CD4-positive, alpha-beta T cell treated with Interleukin-17A for 4 hours (primary cell): Measurements from ENCODE around the gene TUBAL3.
"Not testable (repeated sequence)": the region's sequence is repeated elsewhere in the genome, so short reads cannot be mapped to it uniquely, and the experiment has no call there.

Experiments used
- DNase-seq: peaks from one replicate; pipeline ENCODE4 v3.0.0-alpha.2; 2020; ENCODE audit warnings: mixed read lengths

TUBAL3 gene

DNA sequence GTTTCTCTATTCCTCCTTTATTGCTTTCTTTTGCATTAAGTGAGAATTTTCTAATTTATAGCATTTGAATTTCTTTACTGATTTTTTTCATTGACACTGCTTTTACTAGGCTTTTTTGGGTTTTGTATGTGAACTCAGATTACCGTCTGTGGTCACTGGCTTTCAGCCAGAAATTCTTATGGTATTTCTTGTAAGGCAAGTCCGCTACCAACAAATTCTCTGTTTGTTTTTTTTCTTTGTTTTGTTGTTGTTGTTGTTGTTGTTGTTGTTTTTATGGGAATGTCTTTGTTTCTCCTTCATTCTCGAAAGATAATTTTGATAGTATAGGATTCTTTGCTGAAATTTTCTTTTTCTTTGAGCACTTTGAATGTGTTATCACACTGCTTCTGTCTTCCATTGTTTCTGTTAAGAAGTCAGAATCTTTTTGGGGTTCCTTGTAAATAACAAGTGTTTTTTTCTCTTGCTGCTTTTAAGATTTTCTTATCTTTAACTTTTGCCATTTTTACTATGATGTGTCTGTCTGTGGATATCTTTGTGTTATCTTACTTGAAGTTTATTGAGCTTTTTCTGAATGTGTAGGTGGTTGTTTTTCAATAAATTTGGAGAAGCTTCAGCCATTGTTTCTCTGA is 15.0 kb upstream of the TUBAL3 start:
- no peak for DNase-seq

DNA sequence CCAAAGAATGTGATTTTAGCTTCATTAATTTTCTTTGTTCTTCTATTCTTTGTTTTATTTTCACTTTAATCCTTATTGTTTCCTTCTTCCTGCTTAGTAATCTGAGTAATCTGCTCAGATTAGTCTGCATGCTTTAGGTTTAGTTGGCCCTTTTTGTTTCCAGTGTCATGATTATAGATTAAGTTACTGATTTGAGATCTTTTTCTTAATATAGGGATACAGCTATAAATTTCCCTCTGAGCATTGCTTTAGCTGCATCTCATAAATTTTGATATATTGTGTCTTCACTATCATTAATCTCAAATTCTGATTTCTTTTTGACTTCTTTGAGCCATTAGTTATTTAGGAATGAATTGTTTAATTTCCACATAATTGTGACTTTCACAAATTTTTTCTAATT is 14.0 kb upstream of the TUBAL3 start:
- DNase-seq, result no peak

DNA sequence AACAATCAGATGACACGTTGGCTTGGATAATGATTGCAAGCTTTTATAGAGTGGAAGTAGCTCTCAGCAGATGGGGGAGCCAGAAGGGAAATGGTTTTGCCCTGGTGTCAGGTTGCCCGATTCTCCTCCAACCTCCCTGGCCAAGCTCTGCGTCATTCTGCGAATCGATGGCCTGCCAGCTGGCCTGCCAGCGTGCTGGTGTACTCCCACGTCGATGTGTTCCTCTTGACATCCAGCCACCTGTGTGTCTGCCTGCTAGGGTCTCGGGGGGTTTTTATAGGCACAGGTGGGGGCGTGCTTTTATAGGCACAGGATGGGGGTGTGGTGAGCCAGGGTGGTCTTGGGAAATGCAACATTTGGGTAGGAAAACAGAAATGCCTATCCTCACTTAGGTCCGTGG is 12.4 kb upstream of the TUBAL3 start:
- DNase-seq, result no peak

DNA sequence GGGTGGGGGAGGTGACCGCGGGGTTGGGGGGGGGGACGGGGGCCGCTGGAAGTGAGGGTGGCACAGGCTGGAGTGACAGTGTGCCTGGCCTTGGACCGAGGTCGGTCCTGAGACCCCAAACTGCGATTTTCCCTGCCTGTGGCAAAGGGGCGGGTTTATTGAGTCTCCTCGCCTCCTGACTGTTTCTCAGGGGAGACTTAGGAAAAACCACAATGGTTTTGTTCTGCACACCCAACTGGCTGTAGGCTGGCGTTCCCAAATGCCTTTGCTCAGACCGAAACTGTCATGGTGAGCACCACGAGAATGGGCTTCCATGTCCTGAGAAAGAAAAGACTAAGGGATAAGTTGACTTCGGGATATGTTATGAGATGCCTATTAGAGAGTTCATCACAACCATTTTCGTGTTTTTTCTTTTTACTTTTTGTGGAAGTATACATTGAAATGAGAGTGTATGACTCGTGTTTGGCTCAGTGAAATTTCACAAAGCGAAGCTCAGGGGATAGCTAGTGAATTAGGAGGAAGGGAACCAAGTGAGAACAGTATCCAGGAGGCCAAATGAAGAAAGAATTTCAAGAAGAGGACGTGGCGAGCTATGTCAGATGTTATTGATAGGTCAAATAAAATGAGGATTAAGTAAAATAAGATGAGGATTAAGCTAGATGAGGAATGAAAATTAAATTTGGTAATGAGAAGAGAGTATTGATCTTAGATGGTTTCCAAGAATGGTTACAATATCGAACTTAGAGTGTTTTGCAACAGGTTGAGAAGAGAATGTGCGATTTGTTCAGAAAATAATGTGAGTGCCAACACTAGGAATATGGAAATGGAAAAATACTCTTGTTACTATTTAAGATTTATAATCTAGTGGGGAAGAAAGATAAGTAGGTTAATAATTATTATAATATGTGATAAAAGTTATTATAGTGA is 8.6 kb upstream of the TUBAL3 start:
- DNase-seq, result no peak

DNA sequence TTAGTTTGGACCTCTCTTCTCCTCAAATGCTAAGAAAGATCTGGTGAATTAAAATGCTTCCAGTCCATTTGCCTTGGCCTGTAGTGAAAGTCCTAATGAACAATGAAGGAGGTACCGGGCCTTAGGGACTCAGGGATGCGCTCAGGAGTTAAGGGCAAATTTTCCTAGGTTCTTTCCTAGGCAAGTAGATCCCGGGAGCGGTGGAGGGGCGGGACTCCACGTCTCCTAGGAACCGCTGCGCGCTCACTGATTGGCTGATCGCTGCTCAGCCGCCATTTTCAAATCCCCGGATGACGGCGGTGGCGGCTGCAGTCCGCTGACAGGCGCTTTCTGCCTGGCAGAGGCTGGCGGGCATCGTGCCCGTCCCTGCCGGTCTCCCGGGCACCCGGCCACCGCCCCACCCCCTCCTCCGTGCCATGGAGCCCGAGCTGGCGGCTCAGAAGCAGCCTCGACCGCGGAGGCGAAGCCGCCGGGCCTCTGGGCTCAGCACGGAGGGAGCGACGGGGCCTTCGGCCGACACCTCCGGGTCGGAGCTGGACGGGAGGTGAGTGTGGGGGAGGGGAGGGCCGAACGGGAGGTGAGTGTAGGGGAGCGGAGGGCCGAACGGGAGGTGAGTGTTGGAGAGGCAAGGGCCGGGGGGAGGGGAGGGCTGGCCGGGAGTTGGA is 7.8 kb upstream of the TUBAL3 start, which contains the start of gene NET1:
Gene NET1 (plus strand): TSS at position 281 of the 665 bp plus-strand sequence. CDS start 136 bp downstream, at position 417.
- DNase-seq, result peak; percentile 69

DNA sequence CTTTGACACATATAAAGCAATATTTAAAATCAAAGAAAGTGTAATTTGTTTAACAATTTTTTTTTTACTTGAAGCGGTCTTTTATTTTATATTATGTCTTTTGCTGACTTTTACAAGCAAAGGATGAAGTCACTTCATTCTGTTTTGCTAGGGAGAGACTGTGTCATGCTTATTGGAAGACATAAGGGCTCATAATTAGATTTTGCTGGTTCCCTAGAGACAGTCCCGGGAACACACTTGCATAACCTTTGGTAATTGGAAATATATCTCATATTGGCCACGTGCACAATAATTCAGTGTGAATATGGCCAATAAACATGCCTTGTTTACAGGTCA is 7.3 kb upstream of the TUBAL3 start:
- no peak for DNase-seq

DNA sequence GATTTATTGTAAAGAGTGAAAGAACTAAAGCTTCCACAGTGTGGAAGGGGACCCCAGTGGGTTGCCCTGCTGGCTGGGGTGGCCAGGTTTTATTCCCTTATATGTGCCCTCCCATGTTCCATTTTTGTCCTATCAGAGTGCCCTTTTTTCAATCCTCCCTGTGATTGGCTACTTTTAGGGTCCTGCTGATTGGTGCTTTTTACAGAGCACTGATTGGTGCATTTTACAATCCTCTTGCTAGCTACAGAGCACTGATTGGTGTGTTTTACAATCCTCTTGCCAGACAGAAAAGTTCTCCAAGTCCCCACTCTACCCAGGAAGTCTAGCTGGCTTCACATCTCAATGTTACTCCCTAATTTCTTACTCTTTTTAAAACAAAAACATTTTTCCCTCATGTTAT is 6.2 kb upstream of the TUBAL3 start:
- not testable (repeated sequence) for DNase-seq

DNA sequence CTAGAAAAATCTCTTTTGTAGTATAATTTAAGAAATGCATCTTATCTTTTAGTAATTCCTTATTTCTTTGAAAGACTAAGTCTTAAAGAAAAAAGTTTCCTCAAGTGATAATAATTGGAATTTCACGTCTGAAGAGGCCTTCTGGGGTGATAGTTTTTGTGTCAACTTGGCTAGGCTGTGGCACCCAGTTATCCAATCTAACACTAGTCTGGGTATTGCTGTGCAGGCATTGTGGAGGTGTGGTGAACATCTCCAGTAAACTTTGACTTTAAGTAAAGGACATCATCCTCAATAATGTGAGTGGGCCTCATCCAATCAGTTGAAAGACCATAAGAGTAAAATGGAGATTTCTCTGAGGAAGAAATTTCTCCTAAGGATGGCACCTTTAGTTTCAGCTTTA is 2.3 kb upstream of the TUBAL3 start:
- no peak for DNase-seq

DNA sequence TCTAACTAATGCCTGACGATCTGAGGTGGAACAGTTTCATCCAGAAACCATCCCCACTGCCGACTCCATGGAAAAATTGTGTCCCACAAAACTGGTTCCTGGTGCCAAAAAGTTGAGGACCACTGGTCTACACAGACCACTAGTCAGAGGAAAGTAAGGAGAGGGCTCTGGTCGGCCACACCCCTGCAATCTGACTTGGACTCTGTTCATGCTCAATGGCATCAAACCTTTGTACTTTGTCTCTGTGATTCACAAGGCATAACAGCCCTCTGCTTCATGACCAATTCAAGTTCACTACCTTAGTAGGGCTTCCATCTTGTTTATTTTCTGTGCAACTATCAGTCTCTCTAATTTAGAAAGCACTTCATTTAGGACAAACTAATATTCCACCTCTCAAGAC is 1.8 kb downstream of the TUBAL3 start:
- no peak for DNase-seq

DNA sequence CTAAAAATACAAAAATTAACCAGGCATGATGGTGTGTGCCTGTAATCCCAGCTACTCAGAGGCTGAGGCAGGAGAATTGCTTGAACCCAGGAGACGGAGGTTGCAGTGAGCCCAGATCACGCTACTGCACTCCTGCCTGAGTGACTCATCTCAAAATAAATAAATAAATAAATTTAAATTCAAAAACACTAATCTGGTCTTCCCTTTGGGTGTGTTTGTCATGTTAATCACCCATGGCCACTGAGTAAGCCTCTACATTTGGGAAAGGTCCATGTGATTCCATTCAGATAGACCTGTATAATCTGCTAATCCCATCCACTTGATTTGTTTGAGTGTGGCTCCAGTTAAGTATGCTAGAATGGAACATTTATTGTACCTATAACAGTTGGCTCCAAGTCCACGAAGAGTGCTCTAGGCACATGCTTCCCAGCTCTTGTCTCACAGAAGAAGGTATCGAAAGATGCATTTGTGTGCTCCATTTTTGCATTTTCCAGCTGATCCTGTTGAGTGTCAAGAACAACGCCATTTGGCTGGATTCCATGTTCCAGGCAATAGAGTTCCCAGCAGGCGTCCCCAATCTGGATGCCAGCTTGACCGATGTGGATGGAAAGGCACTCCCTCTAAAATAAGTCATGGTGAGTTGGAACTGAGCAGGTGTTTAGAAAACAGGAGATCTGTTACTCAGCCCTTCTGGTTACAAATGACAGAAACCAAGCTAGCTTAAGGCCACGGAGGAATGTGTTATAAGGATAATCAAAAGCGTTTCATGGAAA is 4.0 kb downstream of the TUBAL3 start:
- DNase-seq, result no peak

DNA sequence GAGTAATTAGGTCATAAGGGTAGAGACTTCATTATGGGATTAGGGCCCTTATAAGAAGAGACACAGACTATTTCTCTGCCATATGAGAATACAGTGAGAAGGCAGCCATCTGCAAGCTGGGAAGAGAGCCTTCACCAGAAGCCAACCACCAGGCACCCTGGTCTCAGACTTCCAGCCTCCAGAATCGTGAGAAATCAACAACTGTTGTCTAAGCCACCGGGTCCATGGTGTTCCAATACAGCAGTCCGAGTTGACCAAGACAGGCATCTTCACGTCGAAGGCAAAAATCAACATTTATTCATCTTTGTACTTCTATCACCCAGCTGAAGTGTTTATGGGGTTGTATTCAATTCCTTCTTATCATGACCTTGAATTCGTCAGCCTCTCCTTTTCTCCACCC is 5.3 kb downstream of the TUBAL3 start:
- no peak for DNase-seq

DNA sequence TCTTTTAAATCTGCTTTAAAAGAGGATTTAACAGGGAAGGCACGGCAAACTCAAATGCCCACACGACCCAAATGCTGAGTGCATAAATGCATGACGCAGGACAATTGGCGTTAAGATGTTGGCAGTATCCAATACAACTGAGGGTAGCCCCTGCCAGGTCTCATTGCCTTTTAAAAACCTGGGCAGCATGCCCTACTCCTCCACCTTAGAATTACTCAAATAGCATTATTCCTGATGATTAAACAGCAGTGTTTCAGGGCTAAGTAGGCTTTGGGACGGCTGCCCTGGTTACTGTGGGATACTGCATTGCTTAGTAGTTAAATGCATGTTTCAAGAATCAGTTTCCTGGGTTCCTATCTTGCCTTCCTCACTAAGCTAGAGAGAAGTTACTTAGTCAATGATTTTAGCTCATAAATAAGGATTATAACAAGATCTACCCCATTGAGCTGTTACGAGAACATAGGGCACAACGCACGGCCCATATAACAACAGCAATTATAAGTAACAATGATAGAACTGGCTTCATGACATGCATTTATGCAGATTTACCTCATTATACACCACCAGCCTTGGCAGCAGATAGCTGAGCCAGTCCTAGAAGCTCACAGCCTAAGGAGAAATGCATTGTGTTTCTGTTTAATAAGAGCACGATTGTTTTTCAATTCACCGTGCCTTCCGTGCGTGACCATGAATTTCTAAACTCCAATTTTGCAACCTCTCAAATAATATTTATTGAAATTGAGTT is 7.9 kb downstream of the TUBAL3 start:
- no peak for DNase-seq

DNA sequence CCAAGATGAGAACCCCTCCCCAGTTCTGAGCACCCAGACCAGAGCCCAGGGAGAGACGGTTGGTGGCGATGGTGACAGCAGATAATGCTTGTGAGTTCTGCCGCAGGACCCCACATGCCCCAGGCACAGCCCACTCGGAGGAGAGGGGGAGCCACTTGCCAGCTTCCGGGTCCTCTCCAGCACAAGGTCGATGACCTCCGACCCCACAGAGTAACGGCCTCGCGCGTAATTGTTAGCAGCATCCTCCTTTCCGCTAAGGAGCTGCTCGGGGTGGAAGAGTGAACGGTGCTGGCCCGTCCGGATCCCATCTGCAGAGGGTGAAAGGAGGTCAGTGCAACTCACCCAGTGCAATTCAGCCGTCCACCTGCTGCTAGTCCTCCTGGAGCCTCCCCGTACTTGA is 9.5 kb downstream of the TUBAL3 start:
- DNase-seq, result no peak

DNA sequence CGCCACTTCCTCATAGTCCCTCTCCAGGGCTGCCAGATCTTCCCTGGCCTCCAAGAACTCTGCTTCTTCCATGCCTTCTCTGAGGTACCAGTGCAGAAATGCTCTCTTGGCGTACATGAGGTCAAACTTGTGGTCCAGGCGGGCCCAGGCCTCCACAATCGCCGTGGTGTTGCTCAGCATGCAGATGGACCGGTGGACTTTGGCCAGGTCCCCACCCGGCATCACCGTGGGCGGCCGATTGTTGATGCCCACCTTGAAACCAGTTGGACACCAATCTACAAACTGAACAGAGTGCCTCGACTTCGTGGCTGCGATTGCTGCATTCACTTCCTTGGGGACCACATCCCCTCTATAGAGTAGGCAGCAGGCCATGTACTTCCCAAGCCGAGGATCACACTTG is 11.1 kb downstream of the TUBAL3 start:
- DNase-seq, result no peak

DNA sequence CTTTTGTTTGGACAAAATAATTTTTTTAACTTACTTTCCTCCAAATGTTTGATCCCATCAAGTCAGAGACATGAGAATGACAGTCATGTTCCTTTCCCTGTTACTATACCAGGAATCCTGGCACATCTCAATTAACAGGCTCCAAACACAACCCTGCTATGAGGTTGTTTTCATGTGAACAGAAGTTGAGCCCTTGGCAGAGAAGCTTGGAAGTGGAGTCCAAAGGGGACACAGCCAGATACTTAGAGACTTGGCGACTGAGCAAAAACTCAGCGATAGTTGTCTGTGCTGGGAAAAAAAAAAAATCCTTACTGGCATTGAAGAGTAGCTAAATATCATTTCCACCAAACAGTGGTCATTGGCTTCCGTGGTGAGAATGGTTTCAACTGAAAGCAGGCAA is 12.8 kb downstream of the TUBAL3 start:
- DNase-seq, result no peak

DNA sequence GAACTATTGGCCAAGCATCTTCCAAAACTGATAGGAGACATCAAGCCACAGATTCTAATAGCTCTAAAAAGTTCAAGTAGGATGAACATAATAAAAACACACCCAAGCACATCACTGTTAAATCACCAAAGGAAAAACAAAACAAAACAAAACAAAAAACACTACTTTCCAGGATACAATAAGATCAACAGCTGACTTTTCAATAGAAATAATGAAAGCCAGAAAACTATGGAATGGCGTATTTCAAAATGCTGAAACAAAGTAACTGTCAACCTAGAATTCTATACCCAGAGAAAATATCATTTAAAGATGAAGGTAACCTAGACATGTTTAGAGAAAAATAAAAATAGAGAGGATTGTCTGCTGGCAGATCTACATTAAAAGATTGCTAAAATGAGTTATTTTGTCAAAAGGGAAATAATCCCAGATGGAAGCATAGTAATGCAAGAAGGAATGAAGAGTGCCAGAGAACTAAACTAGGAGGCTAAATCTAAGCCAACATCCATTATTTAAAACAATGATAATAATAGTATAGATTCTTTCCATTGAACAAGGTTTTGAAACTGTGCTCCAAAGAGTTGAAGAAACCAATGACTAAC is 13.9 kb downstream of the TUBAL3 start:
- no peak for DNase-seq

DNA sequence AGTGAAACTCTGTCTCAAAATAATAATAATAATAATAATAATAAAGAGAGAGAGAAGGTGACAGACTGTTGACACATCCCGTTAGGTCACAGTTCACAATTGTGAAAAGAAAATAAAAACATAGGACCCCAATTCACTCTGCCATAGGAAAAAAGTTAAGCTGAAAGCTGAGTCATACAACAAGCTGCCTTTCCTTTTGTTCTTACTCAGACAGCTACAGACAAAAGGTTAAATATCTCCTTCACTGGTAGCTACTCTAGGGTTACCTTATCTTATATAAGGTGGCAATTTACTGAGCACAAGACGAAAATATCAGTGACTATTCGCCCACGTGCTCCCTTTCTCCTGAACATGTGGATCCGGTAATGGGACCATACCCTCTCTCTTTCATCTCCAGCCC is 17.5 kb downstream of the TUBAL3 start:
- DNase-seq, result no peak

DNA sequence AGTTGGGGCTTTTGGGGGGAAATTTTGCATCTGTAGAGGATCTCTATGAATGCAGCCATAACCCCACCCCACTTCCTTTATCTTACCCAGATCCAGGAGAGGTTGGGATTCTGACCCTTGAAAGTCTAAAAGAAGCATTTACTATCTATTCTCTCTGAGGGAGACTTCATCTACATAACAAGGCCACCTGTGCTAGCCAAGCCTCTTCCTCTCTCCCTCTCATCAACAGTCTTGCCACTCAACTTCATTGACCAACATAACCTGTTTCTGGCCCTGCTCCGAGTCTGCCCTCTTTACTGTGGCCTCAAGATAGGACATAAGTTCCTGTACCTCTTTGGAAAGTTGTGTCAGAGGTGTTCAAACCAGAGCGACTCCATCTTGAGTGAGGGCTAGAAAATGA is 19.4 kb downstream of the TUBAL3 start:
- no peak for DNase-seq

DNA sequence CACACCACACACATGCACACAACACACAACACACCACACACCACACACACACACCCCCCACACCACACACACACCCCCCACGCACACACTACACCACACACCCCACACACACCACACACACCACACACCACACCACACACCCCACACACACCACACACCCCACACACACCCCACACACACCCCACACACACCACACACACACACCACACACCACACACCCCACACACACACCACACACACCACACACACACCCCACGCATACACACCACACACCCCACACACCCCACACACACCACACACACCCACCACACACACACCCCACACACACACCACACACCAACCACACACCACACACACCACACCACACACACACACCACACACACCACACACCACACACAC is 23.4 kb downstream of the TUBAL3 start:
- no peak for DNase-seq

DNA sequence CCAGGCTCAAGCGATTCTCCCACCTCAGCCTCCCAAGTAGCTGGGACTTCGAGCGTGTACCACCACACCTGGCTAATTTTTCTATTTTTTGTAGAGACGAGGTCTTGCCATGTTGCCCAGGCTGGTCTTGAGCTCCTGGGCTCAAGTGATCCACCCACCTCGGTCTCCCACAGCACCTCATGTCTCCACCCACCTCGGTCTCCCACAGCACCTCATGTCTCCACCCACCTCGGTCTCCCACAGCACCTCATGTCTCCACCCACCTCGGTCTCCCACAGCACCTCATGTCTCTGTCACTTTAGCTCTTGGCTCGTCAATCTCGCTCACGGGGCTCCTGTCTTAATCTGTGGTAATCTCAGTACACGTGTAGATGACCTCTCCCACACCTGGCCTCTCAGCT is 24.2 kb downstream of the TUBAL3 start:
- DNase-seq, result not testable (repeated sequence)

DNA sequence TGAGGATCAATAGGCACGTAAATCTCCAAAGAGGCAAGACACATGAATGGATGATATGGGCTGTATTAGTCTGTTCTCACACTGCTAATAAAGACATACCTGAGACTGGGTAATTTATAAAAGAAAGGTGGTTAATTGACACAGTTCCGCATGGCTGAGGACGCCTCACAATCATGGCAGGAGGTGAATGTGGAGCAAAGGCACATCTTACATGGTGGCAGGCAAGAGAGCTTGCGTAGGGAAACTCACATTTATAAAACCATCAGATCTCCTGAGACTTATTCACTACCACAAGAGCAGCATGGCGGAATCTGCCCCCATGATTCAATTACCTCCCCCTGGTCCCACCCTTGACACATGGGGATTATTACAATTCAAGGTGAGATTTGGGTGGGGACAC is 25.4 kb downstream of the TUBAL3 start:
- DNase-seq, result not testable (repeated sequence)

DNA sequence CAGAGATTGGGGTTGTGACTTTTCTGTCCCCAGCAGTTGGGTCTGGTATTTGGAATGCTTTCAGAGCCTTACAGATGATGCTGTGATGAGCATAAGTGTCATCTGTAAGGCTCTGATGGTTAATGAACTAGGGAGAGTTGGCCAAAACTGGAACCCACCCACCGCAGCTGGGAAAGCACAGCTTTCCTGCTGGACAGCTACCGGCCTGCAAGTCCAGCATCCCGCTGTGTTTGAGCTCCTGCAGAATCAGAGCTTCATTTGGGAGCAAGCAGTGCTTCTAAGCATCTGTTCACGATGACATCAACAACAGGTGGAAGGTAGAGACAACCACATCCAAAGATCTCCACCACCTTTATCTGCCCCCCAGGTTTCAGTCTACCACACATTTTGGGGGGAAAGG is 28.2 kb downstream of the TUBAL3 start:
- DNase-seq, result no peak
